Ovary (tissue), 3 donors: Measurements from ENCODE around the gene TRIP11.

Experiments
- POLR2A ChIP-seq: fragments of 450-650 bp; IDR thresholded peaks from one replicate; pipeline ENCODE4 v1.6.1; 2017; ENCODE audit warnings: antibody characterized with exemption, mild to moderate bottlenecking, moderate library complexity
- TF ChIP-seq, protein P1 (sequence below), 3 donors: fragments of 450-650 bp in 2 of 3; fragments of 200-600 bp in 1 of 3; IDR thresholded peaks; one replicate each; pipeline versions ENCODE4 v1.5.1 to v1.8.0; 2016 to 2022; ENCODE audit warnings: antibody characterized with exemption in 3 of 3, mild to moderate bottlenecking in 1 of 3
- donor health status: DM: no; HTN: no; CAD: no.

GRCh38 chr14:91980157-91980556, 59.7 kb downstream of the TRIP11 start:
- no peak for TF ChIP-seq POLR2A
- TF ChIP-seq, protein P1, sequence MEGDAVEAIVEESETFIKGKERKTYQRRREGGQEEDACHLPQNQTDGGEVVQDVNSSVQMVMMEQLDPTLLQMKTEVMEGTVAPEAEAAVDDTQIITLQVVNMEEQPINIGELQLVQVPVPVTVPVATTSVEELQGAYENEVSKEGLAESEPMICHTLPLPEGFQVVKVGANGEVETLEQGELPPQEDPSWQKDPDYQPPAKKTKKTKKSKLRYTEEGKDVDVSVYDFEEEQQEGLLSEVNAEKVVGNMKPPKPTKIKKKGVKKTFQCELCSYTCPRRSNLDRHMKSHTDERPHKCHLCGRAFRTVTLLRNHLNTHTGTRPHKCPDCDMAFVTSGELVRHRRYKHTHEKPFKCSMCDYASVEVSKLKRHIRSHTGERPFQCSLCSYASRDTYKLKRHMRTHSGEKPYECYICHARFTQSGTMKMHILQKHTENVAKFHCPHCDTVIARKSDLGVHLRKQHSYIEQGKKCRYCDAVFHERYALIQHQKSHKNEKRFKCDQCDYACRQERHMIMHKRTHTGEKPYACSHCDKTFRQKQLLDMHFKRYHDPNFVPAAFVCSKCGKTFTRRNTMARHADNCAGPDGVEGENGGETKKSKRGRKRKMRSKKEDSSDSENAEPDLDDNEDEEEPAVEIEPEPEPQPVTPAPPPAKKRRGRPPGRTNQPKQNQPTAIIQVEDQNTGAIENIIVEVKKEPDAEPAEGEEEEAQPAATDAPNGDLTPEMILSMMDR (IDR thresholded peaks at IDR 0.05) = no peak
